Skin epidermis (tissue), 12 donors: ENCODE results near the gene NLRP6.

Source experiments
- H3K27ac ChIP-seq, 21 experiments: fragments of 200-600 bp; sonication (generic) in 11 of 21; one replicate each; pipeline ENCODE4 v1.5.0; 2020; ENCODE audit warnings: mild to moderate bottlenecking in 3 of 21, inconsistent platforms in 2 of 21, moderate library complexity in 2 of 21
- H3K4me3 ChIP-seq, 7 experiments: fragments of 200-600 bp; sonication (generic) in 2 of 7; one replicate each; pipeline ENCODE4 v1.5.0; 2020; ENCODE audit warnings: inconsistent platforms in 2 of 7, mild to moderate bottlenecking in 2 of 7, moderate library complexity in 1 of 7

Gene NLRP6

GRCh38 chr11:279966-280705 is 1.9 kb downstream of the NLRP6 start:
- Histone ChIP-seq H3K4me3 (peak overlapping the region; percentile 17 to 35 (median 23)), H3K27ac (peak overlapping the region in 1 of 21 experiments; percentile 30)

- H3K27ac ChIP-seq, result peak overlapping the region in 1 of 21 experiments; percentile 6
- H3K4me3 ChIP-seq, result peak overlapping the region; percentile 15 to 35 (median 23)
These were observed 2.7 kb downstream of the NLRP6 start for GRCh38 chr11:280706-281485.

- Histone ChIP-seq H3K4me3 (peak overlapping the region in 4 of 7 experiments; percentile 11 to 35 (median 24)), H3K27ac (no peak overlapping the region)
These were observed 3.4 kb downstream of the NLRP6 start for GRCh38 chr11:281486-282161.

GRCh38 chr11:282171-282570 is 4.0 kb downstream of the NLRP6 start:
- no peak overlapping the region for H3K27ac ChIP-seq

GRCh38 chr11:282630-283360 is 4.6 kb downstream of the NLRP6 start:
- Histone ChIP-seq H3K4me3 (no peak overlapping the region), H3K27ac (no peak overlapping the region)

More at GRCh38 chr11:282171-282570, 4.0 kb downstream of the NLRP6 start:
- H3K4me3 ChIP-seq, result no peak overlapping the region

- no peak overlapping the region for H3K4me3 ChIP-seq
- H3K27ac ChIP-seq, result no peak overlapping the region
These were observed 5.3 kb downstream of the NLRP6 start for GRCh38 chr11:283405-284104.

GRCh38 chr11:284105-285020 is 6.2 kb downstream of the NLRP6 start:
- Histone ChIP-seq H3K27ac (no peak overlapping the region), H3K4me3 (no peak overlapping the region)

GRCh38 chr11:285021-285893 is 7.0 kb downstream of the NLRP6 start:
- Histone ChIP-seq H3K27ac (no peak overlapping the region), H3K4me3 (no peak overlapping the region)

- no peak overlapping the region for H3K27ac ChIP-seq
- no peak overlapping the region for H3K4me3 ChIP-seq
These were observed 7.7 kb downstream of the NLRP6 start for GRCh38 chr11:285894-286220.

- peak overlapping the region in 5 of 21 experiments; percentile 73 to 87 (median 84) for H3K27ac ChIP-seq
- peak overlapping the region in 6 of 7 experiments; percentile 3 to 64 (median 53) for H3K4me3 ChIP-seq
These were observed 9.0 kb downstream of the NLRP6 start for GRCh38 chr11:286977-287820.

- peak overlapping the region; percentile 43 to 79 (median 55) for H3K4me3 ChIP-seq
- H3K27ac ChIP-seq, result peak overlapping the region in 20 of 21 experiments; percentile 35 to 87 (median 77)
These were observed 9.7 kb downstream of the NLRP6 start for GRCh38 chr11:287821-288477.

- Histone ChIP-seq H3K27ac (peak within 1 kb of the TSS; percentile 44 to 87 (median 78)), H3K4me3 (peak within 1 kb of the TSS; percentile 43 to 79 (median 55))
These were observed 10.5 kb downstream of the NLRP6 start, which contains the start of gene PGGHG for GRCh38 chr11:288478-289397. Gene PGGHG, plus strand, starts transcription at chr11:289126. Its CDS starts 691 bp downstream, at chr11:289817.

GRCh38 chr11:289398-289711 is 11.1 kb downstream of the NLRP6 start:
- peak overlapping the region; percentile 44 to 87 (median 76) for H3K27ac ChIP-seq
- peak overlapping the region; percentile 43 to 79 (median 55) for H3K4me3 ChIP-seq

GRCh38 chr11:289712-290620 is 11.8 kb downstream of the NLRP6 start:
- H3K27ac ChIP-seq, result peak overlapping the region in 16 of 21 experiments; percentile 54 to 87 (median 80)

More at GRCh38 chr11:289712-290620, 11.8 kb downstream of the NLRP6 start:
- peak overlapping the region in 5 of 7 experiments; percentile 43 to 79 (median 55) for H3K4me3 ChIP-seq
